HTR-8/SVneo (cell line): ENCODE results near the gene MOB1A.
"Not testable (repeated sequence)": the region's sequence is repeated elsewhere in the genome, so short reads cannot be mapped to it uniquely, and the experiment has no call there.

Experiments used
- DNase-seq: peaks from one replicate; pipeline ENCODE4 v3.0.0; 2011; ENCODE audit warnings: low spot score, mixed read lengths; ENCODE audit not compliant: insufficient read length
- FAIRE-seq: peaks from 2 replicates; lab custom pipeline; 2011; peaks lifted over from hg19 to GRCh38; lab: Jason Lieb, UNC

The MOB1A gene

DNA sequence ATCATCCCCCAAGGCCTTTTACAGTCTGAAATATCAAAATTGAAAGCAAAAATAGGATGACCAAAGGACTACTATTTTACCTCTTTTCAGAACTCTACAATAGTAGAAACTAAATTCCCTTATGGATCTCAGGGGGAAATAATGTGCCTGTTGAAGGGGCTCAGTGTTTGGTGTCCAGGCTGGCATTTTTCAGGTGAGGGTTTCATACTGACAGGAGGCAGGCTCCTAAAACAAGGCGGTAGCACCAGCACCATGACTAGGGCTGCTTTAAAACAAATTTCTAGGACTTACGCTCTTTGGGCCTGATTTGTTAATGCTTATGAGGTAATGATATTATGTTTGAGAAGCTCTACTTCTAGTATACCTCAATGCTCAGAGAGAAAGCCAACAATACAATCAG lies 25.7 kb downstream of the MOB1A start:
- DNase-seq: no peak
- FAIRE-seq: no peak

DNA sequence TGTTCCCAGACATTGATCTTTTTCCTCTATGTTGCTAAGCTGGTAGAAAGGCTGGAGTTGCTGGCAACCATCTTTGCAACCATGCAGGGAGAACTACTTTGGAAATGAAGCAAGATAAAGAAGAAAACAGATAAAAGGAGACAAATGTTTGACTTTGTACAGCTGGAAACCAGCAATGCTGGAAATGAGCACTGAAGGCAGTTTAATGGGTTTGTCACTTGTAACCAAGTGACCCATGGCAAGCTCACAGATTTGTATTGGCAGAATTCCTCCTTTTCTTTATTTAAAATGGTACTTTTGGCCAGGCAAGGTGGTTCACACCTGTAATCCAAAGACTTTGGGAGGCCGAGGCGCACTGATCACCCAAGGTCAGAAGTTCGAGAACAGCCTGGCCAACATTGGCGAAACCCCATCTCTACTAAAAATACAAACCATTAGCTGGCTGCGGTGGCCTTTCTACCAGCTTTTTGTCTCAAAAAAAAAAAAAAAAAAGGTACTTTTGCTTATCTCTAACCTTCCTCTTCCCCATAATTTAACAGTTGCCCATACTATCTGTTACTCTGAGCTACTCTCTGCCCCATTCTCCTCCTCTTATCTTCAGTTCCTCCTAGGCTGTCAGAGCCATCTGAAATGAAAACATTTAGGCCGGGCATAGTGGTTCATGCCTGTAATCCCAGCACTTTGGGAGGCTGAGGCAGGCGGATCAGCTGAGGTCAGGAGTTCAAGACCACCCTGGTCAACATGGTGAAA lies 28.9 kb downstream of the MOB1A start:
- DNase-seq (no peak), FAIRE-seq (no peak)

DNA sequence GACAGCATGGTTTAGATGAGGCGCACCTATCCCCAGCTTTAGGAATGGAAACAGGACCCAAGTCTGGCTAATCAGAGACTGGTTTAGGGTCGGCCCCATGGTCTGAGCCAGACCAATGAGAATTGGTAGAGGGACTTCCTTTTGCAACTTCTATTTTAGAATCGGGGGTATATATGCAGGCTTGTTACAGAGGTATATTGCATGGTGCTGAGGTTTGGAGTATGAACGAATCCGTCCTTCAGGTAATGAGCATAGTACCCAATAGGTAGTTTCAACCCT lies 29.5 kb downstream of the MOB1A start:
- DNase-seq (no peak), FAIRE-seq (no peak)

DNA sequence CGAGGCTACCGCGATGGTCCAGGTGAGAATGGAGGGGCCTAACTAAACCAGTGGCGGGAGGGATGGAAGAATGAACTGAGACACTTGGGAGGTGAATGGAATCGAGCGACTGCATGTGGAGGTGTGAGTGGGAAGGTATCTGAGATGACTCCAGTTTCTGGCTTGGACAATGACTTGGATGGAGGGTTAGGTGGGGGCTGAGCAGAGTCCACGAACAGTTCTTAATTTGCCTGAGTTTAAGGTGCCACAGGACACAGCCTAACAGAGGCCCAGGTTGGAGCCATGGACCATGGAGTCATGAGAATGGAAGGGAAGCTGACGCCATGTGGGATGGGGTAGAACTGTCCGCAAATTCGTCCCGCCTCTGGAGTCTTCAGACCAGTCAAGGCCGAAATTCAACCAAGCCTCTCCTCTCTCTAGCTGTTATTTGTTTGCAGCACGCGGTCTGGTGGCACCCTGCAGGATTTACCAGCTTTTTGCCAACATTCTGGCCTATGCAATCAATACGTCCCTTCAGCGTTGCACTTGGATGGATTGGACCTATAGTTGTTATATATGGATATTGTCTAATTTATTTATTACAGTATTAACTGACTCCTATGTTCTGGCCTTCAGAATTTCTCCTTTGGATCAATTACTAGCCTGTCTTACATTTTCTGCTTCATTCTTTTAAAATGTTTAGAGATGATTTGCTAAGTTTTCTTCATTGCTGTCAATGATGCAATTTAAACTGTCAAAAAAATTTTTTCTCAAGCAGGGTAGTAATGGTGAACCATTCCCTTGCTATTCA lies 30.0 kb downstream of the MOB1A start:
- FAIRE-seq (no peak), DNase-seq (no peak)

DNA sequence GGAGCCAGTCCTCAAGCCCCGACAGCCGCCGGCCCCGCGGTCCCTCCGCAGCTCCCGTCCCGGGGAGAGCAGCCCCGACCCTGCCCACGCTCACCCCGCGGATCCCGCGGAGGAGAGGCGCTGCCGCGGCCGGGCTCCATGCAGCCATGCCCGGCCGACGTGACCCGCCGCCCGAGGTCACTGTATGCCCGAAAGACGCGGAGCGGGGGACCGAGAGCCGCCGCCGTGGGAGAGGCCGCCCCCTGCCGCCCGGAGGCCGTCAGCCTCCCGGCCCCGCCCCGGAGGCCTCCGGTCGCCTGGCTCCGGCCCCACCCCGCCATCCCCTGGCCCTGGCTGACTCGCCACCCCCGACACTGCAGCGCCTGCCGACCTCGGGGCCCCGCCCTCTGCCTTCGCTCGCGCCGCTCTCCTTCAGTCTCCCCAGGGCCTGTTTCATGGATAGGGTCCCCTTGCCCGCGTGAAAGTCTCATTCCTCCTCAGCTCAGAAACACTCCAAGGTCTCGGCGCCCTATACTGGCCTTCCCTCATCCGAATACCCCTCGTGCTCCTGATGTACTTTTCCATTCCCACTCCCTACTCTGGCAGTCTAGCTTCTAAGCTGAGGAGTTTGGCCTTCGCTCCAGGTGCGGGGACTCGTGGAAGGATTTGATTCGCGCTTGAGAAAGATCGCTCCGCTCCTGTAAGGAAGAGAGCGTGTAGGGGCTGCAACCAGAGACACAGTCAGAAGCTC lies 30.8 kb downstream of the MOB1A start, which contains the start of gene BOLA3:
Gene BOLA3 (minus strand): TSS at position 186 of the 730 bp plus-strand sequence. CDS start 38 bp downstream, at position 148.
- FAIRE-seq (peak; percentile 66), DNase-seq (peak; percentile 96)

DNA sequence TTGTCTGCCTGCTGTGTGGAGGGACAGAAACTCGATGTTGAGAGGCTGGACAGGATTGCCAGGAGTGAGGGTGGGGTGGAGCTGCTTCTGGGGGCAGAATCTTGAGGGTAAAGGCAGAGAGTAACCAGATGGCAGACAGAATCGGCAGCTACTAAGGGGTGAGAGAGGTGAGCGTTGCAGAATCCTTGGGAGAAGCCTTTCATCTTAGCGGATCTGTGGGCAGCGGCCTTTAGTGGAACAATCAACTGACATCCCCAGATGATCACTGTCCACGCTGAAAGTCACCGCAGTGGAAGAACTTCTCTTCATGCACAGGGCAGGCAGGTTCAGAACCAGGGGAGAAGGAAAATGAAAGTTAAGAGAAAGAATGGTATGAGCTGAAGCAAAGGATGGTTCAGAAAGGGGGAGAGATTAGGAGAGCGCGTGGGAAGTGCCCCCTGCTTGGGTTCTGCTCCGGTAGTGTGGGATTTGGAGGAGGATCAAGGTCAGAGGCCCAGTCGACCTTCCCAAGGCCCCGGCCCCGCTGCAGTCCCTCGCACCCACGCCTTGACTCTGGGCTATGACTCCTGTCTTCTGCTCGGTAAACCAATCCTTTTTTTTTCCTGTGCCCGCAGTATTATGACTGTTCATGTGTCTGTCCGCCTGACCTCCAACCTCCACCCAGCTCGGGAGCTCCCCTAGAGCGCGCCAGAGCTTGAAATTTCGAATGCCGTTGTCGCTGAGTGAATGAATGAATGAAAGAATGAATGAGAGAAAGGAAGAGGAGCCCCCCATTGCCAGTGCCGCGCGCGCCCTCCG lies 31.6 kb downstream of the MOB1A start:
- FAIRE-seq: no peak

DNA sequence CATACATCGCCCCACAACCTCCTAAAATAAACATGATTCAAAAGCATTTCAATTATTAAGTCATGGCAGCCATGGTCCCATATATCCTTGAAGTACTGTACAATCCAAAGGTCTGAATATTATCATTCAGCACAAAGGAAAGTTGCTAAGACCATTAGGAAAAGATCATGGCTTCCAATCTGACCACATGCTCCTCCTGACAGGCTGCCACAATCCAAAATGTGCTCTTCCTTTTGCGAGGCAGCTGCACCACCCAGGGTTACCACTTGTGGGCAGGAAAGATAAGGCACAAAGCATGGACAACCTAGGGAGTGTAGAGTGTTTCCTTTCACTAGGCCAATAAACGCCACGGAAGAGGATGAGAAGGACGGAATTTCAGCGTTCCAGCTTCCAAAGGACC lies 36.3 kb downstream of the MOB1A start:
- no peak for FAIRE-seq
- DNase-seq: no peak

More for the DNA sequence above, 31.6 kb downstream of the MOB1A start:
- no peak for DNase-seq

DNA sequence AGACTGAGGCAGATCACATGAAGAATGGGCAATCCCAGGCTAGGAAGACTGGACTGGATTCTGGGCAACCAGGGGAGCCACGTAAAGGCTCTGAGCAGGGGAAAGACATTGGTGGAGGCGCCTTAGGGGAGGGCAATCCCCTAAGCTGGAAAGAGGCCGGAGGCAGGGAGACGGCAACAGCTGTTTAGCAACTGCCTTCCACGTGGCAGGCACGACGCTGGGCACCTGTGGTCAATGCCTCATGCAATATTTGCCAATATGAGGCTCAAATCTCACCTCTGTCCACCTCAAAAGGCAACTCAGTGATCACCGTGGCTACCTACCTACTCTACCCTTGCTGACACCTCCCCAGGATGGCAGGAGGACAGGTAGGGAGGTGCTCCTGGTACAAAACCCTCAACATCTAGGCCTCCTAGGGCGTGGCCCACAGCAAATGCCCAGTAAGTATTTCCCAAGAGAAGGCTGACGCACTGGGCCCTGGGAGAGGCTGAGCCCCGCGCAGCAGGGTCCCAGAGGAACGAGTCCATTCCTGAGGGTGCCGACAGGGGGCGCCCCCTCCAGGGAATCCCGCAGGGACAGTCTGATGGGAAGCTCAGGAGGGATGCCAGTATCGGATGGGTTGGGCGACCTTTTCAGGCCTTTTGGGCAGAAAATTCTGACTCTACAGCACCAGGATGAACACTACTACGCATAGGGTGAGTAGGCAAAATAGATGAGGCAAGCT lies 39.9 kb downstream of the MOB1A start:
- no peak for FAIRE-seq
- no peak for DNase-seq

DNA sequence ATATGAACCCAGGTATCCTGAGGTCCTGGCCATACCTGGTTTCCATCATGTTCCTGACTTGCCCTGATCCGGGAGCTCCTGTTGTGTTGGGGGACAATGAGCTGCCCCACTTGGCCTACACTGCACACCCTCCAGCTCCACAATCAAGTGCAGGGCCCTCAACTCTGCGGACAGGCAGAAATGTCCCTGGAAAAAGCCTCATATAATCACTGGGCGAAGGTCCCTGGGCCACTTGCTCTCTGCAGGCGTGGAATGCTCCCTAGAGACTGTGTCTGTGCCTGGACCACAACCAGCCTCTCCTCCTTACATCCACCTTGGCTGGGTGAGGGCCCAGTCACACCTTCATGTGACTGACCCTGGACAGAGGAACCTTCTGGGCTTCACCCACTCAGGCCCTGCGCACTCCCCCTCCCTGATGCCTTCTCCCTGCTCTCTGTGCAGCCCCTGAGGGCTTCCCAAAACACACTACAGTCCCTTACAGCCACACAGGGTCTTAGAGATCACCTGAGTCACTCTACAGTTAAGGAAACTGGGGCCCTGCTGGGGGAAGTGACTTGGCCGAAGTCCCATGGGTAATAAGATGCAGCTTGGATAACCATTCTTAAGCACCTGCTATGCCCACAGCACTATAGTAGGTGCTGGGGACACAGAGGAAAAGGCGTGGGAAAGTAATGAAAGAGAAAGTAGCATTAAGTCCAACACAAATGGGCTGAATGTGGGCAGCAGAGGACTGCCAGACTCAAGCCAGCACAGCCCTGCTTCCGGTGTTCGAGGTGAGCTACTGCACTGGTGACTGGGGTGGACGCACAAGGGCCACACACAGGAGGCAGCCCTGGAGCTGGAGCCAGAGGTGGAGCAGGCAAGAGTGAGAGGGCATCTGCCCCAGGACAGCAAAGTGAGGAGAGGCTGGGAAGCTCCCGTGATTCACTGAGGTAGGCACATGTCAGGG lies 40.8 kb downstream of the MOB1A start:
- FAIRE-seq (no peak), DNase-seq (no peak)

DNA sequence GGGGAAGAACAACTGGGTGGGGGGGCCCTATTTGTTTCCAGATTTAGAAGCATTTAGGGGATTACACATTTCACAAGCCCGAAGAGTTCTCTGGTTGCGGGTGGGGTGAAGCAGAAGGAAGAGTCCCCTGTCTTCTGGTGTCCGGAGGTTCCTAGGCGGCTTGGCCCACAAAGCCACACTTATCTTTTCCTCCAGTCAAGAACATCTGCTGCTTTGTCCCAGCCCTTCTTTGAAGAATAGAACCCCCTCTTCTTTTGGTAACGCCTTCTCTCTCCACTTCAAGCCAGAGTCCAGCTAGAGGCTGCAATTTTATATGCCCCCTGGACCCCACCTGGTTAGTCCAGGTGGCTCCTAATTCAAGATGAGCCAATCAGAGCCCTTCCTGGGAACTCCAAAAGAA lies 46.8 kb downstream of the MOB1A start:
- DNase-seq (no peak), FAIRE-seq (no peak)

DNA sequence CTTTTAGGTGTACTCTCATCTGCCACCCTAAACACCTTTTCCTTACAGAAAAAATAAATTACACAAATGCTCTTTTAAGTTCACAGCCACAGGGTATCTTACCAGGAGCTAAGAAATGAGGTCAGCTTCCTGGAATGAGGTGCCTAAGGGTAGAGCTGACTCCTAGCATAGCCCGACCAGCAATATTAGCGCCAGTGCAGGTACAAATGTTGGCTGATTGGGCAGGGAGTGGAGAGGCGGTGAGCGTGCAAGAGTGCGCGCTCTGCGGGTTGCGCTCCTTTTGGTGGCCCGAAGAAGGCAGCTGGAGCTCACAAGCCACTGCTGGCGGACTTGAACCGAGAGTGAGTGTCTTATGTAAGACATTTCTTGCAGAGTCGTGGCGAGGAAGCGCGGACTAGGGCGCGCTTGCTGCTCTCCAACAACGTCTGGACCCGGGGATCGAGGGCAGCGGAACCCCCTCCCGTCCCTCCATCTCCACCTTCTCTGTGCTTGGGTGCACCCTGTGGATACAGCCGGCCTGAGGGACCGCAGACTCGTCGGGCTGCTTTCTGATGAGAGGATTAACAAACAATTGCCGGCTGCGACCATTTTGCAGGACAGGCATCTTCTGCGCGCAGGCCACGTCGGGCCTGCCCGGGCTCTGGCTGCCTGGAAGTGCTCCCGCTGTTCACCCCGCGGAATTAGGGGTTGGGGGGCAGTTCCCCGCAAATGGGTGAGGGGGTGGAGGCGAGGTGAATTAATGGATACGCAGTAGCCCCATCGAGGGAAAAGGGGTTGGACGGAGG lies 48.3 kb downstream of the MOB1A start:
- FAIRE-seq (no peak), DNase-seq (no peak)

DNA sequence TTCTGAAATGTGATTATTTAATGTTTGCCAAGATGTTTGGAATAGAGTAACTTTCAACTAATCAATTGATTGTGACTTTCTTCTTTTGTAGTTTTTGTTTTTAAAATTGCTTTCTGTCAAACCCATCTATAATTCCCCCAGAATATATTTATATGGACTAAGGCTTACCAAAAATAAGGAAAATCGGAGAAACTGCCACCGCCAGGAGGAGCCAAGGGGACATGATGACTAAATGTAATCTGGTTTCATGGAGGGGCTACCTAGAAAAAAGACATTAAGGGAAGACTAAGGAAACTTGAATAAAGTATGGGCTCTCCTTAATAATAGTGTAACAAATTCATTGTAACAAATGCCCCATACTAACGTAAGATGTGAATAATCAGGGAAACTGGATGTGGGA lies 50.5 kb downstream of the MOB1A start:
- DNase-seq (no peak), FAIRE-seq (no peak)

DNA sequence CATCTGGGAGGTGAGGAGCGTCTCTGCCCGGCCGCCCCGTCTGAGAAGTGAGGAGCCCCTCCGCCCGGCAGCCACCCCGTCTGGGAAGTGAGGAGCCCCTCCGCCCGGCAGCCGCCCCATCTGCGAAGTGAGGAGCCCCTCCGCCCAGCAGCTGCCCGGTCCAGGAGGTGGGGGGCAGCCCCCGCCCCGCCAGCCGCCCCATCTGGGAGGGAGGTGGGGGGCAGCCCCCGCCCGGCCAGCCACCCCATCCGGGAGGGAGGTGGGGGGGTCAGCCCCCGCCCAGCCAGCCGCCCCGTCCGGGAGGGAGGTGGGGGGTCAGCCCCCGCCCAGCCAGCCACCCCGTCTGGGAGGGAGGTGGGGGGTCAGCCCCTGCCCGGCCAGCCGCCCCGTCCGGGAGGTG lies 54.7 kb downstream of the MOB1A start:
- FAIRE-seq: not testable (repeated sequence)

DNA sequence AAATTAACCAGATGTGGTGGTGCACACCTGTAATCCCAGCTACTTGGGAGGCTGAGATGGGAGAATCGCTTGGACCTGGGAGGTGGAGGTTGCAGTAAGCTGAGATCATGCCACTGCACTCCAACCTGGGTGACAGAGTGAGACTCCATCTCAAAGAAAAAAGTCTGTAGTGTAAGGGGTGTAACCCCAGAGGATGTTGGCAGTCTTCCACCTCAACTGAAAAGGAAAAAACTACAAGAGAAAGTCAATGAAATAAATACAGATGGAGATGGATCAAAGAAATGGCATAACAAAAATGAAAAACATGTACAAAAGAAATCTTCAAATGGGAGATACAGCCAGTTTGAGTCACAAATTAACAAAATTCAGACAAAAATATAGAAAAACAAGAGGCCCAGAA lies 56.8 kb downstream of the MOB1A start:
- DNase-seq, FAIRE-seq: not testable (repeated sequence)

More for the DNA sequence above, 54.7 kb downstream of the MOB1A start:
- DNase-seq: not testable (repeated sequence)

DNA sequence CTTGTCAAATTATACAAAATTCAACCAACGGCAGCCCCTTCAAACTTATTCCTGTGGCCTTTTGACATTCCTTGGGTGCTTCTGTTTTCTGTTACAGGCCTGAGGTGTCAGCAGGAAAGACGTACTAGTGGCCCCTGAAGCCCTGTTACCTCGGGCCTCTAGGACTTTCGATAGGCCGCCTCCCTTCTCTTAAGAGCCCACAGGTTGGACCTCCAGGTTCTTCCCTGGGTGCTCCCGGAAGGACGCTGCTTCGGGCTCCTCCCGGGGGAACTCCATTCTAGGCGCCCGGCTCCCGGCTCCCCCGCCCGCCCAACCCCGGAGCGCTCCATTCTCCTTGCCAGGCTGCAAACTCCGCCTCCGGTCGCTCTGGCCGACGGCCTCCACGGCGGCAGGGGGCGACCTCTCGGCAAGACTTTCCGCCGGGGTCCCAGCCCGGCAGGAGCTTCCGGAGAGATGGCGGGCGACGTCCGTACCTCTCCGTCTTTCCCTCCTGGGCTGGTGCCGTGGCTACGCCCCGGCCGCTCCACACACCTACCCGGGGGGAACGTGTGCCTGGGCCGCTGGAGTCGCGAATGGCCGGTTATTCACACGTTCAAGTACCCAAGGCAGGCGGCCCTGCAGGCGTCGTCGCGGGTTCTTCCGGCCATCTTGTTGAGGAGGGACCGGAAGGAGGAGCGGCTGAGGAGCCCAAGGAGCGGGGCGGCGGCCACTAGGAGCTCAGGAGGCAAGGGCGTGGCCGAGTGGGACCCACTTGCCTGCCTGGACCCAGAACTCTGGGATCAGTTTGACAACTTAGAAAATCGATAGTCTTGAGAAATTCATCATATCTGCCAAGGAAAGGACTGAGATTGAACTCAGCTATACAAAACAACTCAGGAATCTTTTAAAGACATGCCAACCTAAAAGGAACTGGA lies 58.5 kb downstream of the MOB1A start:
- peak; percentile 80 for FAIRE-seq

DNA sequence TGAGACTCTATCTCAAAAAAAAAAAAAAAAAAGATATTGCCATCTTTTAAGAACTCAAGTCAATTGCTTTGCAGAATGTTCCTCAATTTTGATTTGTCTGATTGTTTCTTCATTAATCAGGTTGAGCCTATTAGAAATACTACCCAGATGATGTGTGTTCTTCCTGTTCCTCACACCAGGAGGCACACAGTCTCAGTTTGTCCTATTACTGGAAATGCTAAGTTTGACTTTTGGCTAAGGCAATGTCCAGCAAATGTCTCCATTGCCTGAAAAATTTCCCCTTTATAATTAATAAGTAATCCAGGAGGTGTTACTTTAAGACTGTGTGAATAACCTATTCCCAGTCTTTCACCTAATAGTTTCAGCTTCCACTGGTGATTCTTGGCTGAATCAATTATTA lies 59.3 kb downstream of the MOB1A start:
- FAIRE-seq (no peak), DNase-seq (peak; percentile 47)

More for the DNA sequence above, 58.5 kb downstream of the MOB1A start:
- peak; percentile 93 for DNase-seq

DNA sequence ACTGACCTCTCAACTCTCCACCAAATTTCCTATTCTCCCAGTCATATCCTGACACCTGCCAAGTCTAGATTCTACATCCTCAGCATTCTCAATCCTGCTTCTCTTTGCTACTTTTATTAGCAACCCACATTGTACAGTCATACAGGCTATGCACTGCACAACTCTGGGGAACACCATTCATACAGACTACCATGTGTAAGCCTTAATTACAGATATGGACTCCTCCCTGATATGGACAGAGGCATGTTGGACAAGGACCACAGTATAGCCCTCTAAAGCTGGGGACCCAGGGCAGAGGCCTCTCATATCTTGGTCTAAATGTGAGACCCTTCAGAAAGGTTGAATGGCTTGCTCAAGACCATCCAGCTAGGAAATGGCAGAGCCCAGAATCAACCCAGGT lies 67.3 kb downstream of the MOB1A start:
- no peak for FAIRE-seq
- no peak for DNase-seq
